Activated CD8-positive, alpha-beta memory T cell treated with anti-CD3 and anti-CD28 coated beads, Interleukin-2, amount 50 U/mL, for 1 hour (primary cell): Measurements from ENCODE around the gene BTRC.

Source experiments
- DNase-seq: peaks from one replicate; pipeline ENCODE4 v3.0.0-alpha.2; 2020; ENCODE audit errors: extremely low read depth

Gene BTRC

DNA sequence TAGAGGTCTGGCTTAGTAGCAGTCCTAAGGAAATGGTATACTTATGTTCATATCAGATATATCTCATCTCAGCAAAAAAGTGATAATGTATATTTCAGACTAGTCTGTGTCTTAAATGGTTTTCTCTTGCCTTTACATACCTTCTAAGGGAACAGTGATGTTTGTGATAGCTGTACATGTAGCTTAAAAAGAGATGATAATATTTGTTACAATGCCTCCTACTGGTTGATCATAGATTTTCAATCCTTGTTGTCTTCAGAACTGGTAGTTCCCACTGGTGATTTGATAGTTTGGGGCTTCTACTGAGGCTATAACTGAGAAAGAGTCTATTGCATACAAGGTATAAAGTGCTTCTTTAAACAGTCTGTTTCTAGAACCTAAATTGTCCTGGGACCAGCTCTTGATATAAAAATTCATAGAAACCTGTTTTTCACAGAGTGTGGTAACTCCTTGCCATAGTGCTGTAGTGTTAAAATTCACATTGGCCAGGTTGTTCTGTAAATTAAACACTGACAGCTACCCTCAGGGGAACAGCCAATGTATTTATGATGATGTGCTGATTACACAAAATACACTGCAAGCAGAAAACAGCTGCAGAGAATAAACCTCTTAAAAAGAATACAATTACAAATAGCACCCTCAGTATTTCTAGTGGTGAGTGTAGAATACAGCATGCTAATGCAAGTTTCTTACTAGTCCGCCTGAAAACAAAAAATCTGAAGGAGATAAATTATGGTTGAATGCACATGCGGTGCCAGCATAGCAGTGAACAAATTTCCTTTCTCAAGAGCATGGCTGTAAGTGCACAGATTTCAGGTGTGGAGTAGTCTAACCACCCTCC, 90.3 kb downstream of the BTRC start:
- DNase-seq, result no peak

DNA sequence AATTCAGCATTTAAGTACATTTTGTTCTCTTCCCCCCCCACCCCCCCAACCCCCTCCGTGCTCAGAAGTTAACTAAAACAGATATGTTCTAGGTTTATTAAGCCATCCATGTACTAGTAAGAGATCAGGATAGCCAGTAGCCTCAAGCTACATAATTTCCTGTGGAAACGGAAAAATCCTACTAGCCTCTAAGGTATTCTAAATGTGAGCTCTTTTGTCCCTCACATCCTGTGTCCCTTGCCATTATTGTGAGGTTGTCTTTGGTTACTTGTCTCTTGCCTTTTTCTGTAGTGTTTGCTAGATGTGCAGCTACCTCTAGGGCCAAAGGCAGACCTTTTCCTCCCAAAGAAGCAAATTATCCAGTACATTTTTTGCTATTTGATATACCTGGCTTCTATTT, 92.1 kb downstream of the BTRC start:
- DNase-seq, result no peak

DNA sequence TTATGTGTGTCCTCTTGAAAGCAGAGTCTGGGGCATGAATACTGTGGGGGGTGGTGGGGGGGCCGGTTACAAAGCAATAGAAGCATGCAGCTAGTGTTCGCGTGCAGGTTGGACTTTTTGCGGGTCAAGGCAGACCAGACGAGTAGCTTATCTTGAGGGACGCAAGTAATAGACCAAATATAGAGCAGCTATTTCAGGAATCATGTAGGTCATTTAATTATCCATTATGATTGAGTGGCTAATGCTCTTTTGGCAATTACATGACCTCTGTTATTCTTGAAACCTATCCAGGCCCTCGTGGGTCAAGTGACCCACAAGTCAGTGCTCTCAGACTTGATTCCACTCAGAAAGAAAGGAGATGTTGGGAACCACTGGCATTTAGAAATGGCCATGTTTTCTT, 93.0 kb downstream of the BTRC start:
- no peak for DNase-seq

DNA sequence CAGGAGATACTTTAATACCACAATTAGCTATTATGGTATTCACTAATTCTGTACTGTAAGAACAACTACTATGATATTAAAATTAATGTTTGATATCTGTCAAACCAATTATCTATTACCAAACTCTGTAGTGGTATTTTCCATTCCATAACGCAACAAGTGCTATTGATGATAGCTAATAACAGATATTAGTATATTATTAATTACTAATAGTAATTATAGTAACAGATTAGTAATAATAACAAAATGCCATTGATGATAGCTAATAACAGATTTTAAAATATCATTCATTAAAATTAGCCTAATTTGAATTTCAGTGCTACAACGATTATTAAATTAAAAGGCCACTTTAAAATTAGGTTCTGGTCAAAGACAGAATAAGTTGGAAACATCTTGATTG, 93.5 kb downstream of the BTRC start:
- DNase-seq, result no peak

- no peak for DNase-seq
Observed at GRCh38 chr10:101450277-101451080, 96.5 kb downstream of the BTRC start.

DNA sequence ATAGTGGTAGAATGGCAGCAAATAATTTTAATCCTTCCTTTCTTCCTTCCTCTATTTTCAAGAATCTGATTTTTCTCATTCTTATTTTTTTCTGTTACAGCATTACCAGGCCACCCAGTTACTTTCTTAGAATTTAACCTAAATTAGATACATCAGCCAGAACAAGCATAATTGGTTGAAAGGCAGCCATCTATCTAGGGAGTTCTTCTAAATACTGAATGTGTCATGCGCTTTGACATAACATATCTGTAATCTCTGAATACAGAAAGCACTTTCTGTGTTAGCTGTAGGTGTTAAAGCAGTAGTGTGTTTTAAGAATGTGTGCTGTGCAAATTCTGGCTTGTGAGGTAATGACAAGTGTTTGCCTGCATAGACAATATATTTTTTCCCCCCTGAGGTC, 97.3 kb downstream of the BTRC start:
- no peak for DNase-seq

DNA sequence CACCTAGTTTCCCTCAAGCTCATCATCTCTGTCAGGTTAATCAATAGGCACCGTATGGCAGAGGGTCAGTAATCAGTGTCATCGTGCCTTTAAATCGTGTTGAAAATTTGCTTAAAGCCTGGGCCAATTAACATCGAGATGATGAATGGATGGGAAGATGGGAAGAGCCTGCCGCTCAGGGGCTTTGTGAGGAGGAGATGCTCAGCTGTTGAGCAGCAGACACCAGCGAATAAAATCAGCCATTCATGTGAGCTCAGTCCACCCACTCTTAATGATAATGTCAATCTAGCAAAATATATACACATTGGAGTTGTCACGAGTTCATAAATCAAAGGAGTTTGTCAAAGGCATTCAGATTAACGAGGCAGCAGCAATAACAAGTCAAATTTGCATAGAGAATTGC, 97.7 kb downstream of the BTRC start:
- DNase-seq, result no peak

DNA sequence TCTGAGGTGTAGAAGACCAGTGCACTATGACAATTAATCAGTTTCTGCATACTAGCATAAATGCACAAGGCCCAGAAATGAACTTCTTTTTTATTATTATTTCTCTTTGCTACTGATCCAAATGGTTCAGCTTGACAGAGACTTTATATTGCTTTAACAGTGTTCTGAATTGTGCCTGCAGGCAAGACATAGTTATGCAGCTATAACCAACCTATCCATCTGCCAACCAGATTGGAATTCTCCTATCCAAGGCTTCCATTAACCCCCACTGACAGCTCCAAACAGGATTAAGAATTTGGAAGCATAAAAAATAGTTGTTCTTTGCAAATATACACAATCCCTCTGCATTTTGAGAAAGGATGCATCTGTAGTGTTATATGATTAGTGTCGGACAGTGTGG, 98.2 kb downstream of the BTRC start:
- no peak for DNase-seq

DNA sequence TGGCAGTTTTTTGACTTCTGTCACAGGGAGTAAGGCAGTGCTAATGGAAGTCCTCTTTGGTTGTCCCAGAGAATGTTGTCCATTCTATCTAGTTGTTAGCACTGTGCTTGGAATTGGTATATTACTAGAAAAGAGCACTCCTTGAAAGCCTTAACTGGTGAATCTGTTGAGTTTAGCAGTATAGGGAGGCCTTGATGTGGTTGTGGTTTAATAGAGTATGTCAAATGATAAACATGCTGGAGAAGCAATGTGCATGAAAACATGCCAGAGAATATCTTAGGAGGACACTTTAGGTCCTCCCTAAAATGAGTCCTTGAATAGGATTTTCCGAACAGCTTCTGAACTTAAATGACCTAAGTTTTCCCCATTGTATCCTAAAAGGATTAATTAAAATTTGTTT, 98.6 kb downstream of the BTRC start:
- DNase-seq, result no peak

GRCh38 chr10:101453318-101453717, 99.4 kb downstream of the BTRC start:
- no peak for DNase-seq

DNA sequence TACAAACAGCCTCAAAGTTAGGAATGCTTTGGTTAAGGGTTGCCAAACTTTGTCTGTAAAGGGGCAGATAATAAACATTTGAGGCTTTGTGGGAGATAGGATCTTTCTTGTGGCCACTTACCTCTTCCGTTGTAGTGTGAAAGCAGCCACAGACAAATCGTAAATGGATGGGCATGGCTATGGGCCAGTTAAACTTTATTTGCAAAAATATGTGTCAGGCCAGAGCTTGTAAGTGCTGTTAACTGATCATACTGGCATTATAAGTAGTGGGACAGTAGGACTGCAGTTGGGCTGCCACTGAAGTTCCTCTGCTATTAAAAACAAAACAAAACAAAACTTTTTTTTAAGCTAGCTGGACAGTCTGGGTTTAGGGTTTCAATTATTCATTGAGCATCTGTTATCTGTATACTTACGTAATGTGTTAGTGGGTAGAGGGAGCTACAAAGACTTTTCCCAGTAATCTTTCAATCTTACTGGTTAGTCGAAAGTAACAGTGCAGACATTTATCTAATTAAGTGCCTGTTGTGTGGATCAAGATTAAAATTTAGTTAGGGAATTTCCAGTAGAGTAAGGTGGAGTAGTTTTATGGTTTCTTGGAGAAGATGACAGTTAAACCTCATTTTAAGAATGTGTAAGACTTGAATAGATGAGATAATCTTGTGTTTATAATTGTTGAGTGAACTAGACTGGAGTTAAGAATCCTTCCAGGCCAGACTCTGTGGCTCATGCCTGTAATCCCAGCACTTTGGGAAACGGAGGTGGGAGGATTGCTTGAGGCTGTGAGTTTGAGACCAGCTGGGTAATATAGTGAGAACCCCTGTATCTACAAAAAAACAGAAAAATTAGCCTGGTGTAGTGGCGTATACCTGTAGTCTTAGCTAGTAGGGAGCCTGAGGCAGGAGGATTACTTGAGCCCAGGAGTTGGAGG, 100.1 kb downstream of the BTRC start:
- DNase-seq, result no peak

GRCh38 chr10:101458869-101459268, 104.9 kb downstream of the BTRC start:
- DNase-seq, result no peak

GRCh38 chr10:101464082-101464481, 110.1 kb downstream of the BTRC start:
- no peak for DNase-seq

DNA sequence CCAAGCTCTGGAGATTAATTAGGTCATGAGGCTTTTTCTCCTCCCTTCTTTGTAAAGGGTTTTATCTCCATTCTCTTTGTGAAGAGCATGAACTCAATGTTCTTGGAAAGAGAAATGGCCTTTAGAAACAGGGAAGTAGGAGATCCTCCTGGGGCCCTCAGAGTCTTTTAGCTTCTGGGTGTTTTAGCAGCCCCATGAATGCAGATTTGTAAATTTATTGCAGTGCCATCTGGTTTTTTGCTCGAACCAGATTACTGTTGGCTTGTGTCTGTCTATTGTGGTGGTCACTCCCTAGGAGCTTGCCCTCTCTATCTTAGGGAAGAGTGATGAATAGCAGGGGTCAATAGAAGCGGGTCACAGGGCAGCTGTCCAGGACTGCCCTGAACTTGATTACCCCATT, 110.6 kb downstream of the BTRC start:
- no peak for DNase-seq

GRCh38 chr10:101466016-101466912, 112.3 kb downstream of the BTRC start:
- no peak for DNase-seq

DNA sequence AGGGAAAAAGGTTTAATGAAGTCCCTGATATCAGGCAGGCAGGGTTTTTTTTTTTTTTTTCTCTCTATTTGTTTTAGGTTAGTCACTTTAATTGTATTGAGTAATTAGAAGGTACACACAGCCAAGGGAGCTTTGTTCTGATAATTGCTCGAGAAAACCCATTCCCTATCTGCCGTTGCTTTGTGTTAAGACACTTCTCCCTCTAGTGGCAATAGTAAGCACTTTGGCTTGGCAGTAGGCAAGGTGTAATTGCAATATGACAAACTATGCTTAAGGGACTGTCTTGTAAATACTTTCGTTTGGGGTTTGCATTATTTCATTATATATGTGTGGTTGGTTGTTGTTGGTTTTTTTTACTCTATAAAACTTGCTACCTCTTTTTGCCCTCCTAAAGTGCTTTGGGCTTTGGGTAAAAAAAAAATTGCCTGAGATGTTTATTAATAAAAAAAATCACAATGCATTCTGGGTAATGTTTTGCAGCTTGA, 113.4 kb downstream of the BTRC start:
- DNase-seq, result peak; percentile 8

DNA sequence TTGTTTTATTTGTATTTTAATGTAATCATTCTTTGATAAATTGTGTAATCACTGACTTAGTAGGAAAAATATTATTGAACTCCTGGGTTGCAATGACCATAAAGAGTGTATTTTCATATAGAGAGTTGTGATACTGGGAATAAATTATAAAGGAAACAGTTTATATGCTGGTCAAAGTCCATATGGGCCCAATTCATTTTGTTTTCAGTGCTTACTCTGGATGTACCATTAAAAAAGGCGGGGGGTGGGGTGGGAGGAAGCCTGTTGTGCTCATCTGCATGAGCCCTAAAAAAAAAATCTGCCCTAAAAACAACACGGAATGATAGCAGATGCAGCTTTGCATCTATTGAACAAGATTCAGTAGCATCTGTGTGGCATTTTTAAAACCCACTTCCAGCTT, 114.2 kb downstream of the BTRC start:
- no peak for DNase-seq

DNA sequence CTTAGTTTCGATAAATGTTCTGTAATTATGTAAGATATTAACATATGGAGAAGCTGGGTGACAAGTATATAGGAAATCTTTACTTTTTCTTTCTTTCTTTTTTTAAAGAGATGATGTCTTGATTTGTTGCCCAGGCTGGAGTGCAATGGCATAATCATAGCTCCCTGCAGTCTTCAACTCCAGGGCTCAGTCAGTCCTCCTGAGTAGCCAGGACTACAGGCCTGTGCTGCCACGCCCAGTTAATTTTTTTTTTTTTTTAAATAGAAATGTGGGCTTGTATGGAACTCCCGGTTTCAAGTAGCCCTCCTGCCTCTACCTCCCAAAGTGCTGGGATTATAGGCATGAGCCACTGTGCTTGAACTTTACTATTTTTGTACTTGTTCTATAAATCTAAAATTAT, 122.4 kb downstream of the BTRC start:
- DNase-seq, result no peak

- DNase-seq, result no peak
Observed at GRCh38 chr10:101478956-101479355, 125.0 kb downstream of the BTRC start.

GRCh38 chr10:101481256-101481655, 127.3 kb downstream of the BTRC start:
- DNase-seq, result no peak

DNA sequence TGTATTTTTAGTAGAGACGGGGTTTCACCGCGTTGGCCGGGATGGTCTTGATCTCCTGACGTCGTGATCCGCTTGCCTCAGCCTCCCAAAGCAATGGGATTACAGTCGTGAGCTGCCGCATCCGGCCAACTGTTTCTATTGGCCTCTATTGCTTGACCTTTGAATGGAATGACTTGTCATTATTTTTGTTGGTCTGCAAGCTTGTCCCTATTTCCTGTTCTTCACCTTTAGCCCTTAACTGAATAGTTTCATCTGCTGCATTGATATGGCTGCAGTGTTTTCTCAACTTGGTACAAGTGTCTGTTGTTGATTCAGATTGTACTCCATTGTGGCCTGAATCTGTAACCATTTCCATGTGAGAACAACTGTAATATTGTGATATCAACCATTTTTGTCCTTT, 128.6 kb downstream of the BTRC start:
- DNase-seq, result no peak
